HepG2 (cell line): ENCODE results near the gene RBM18. TPM values are rescaled to one million over a fixed set of nuclear protein-coding genes. Genes with fewer than 3 reads are reported as not detected.

Source experiments
- HHEX ChIP-seq: IDR thresholded peaks from 2 replicates; pipeline ENCODE4 v1.6.1; 2016; ENCODE audit warnings: control low read depth
- MLXIP ChIP-seq: sonication (generic); formaldehyde crosslinking; IDR thresholded peaks from 2 replicates; pipeline ENCODE4 v1.9.0; 2021; ENCODE audit warnings: missing genetic modification reagents, borderline replicate concordance
- NFE2L2 ChIP-seq: fragments of 150-350 bp; IDR thresholded peaks from 2 replicates; pipeline ENCODE4 v1.6.1; 2014; ENCODE audit warnings: low read length
- SIX4 ChIP-seq: sonication (generic); formaldehyde crosslinking; IDR thresholded peaks from 2 replicates; pipeline ENCODE4 v1.4.0; 2020; ENCODE audit warnings: missing genetic modification reagents
- ZFP37 ChIP-seq: sonication (generic); formaldehyde crosslinking; IDR thresholded peaks from 2 replicates; pipeline ENCODE4 v1.4.0; 2020; ENCODE audit warnings: missing genetic modification reagents, borderline replicate concordance
- ZFP82 ChIP-seq: sonication (generic); formaldehyde crosslinking; IDR thresholded peaks from 2 replicates; pipeline ENCODE4 v1.5.1; 2020; ENCODE audit warnings: mild to moderate bottlenecking, missing genetic modification reagents, borderline replicate concordance
- ZNF235 ChIP-seq: sonication (generic); formaldehyde crosslinking; IDR thresholded peaks from 2 replicates; pipeline ENCODE4 v1.8.1; 2023; ENCODE audit warnings: mild to moderate bottlenecking, missing genetic modification reagents, borderline replicate concordance
- ZNF3 ChIP-seq: IDR thresholded peaks from 2 replicates; pipeline ENCODE4 v1.7.0; 2017; ENCODE audit warnings: inconsistent platforms
- ZNF317 ChIP-seq: sonication (generic); formaldehyde crosslinking; IDR thresholded peaks from 2 replicates; pipeline ENCODE4 v1.5.0; 2020; ENCODE audit warnings: mild to moderate bottlenecking, missing genetic modification reagents
- ZNF460 ChIP-seq: sonication (generic); formaldehyde crosslinking; IDR thresholded peaks from 2 replicates; pipeline ENCODE4 v1.5.1; 2020; ENCODE audit warnings: missing genetic modification reagents, mild to moderate bottlenecking, borderline replicate concordance
- ZNF629 ChIP-seq: sonication (generic); formaldehyde crosslinking; conservative IDR thresholded peaks from 2 replicates; pipeline ENCODE4 v1.5.0; 2020; ENCODE audit warnings: missing genetic modification reagents
- ZZZ3 ChIP-seq: sonication (generic); formaldehyde crosslinking; IDR thresholded peaks from 2 replicates; pipeline ENCODE4 v1.4.0; 2020; ENCODE audit warnings: missing genetic modification reagents, mild to moderate bottlenecking, borderline replicate concordance
- polyA plus RNA-seq, 8 experiments: library from polyadenylated mRNA; depleted of rRNA in 3 of 8; stranded (reverse) in 7 of 8; unstranded in 1 of 8; fragments of >200 nt; fragmentation: Illumina TruSeq in 4 of 8; extraction: Trizol in 4 of 8; gene quantifications; 2 replicates each; pipeline versions ENCODE4 v1.2.1 to v1.2.3, GENCODE V29; 2011 to 2016; ENCODE audit warnings: low read depth in 4 of 8, missing spikeins in 1 of 8, mixed read lengths in 1 of 8; ENCODE audit not compliant: insufficient read depth in 1 of 8
- total RNA-seq, 5 experiments: library from RNA; depleted of rRNA; stranded (reverse); fragments of >200 nt; fragmentation: Illumina TruSeq; extraction: Trizol; gene quantifications; 2 replicates each; pipeline ENCODE4 v1.2.3, GENCODE V29; 2016; ENCODE audit warnings: low read depth in 1 of 5
- TF ChIP-seq, protein P1 (sequence below): sonication (generic); formaldehyde crosslinking; IDR thresholded peaks from 2 replicates; pipeline ENCODE4 v1.5.1; 2020; ENCODE audit warnings: mild to moderate bottlenecking, missing genetic modification reagents, moderate library complexity
- TF ChIP-seq, protein P2 (sequence below): sonication (generic); formaldehyde crosslinking; IDR thresholded peaks from 2 replicates; pipeline ENCODE4 v1.4.0; 2020; ENCODE audit warnings: missing genetic modification reagents, borderline replicate concordance

The RBM18 gene
- total and polyA plus RNA-seq, 2 of the 13 experiments (the other 11 are each of a cell fraction or from before 2014, with no cell fraction given), result 12.6 to 16.6 TPM

DNA sequence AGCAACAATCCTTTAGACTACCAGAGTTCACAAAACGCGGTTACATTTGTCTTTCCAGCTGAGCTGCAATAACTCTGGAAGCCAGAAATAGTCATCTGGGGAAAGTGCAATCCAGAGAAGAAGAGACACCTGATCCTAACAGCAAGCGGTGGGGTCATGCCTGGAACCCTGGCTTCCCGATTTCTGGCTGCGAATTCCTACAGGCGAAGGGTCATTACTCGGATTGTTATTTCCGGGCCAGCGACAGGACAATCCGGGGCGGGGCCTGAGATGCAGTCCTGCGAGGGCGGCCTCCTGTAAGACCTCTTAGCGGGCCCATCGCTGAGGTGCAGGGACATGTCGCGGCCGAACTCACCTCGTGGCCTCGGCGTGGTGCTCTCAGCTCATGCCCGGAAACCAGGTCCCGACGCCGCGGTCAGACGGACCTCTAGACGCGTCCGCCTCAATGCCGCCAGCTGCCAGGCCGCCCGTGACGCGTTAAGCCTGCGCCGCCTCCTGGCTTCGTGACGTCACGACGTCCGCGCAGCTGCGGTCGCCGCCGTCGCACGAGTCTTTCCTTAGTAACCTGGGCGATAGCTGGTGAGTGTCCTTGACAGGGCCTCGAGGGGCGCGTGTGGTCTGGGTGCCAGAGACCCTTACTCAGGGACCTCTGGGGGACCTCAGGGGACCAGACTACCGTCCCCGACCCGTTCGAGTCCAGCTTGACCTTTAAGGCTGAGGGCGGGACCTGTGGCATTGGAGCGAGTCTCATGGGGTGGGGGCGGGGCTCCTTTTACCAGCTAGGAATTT, at the start of gene RBM18, which contains the start of gene MRRF (continued):
- TF ChIP-seq, protein P1, sequence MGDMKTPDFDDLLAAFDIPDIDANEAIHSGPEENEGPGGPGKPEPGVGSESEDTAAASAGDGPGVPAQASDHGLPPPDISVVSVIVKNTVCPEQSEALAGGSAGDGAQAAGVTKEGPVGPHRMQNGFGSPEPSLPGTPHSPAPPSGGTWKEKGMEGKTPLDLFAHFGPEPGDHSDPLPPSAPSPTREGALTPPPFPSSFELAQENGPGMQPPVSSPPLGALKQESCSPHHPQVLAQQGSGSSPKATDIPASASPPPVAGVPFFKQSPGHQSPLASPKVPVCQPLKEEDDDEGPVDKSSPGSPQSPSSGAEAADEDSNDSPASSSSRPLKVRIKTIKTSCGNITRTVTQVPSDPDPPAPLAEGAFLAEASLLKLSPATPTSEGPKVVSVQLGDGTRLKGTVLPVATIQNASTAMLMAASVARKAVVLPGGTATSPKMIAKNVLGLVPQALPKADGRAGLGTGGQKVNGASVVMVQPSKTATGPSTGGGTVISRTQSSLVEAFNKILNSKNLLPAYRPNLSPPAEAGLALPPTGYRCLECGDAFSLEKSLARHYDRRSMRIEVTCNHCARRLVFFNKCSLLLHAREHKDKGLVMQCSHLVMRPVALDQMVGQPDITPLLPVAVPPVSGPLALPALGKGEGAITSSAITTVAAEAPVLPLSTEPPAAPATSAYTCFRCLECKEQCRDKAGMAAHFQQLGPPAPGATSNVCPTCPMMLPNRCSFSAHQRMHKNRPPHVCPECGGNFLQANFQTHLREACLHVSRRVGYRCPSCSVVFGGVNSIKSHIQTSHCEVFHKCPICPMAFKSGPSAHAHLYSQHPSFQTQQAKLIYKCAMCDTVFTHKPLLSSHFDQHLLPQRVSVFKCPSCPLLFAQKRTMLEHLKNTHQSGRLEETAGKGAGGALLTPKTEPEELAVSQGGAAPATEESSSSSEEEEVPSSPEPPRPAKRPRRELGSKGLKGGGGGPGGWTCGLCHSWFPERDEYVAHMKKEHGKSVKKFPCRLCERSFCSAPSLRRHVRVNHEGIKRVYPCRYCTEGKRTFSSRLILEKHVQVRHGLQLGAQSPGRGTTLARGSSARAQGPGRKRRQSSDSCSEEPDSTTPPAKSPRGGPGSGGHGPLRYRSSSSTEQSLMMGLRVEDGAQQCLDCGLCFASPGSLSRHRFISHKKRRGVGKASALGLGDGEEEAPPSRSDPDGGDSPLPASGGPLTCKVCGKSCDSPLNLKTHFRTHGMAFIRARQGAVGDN (CRISPR knock-in tag), result peak; percentile 100
- TF ChIP-seq ZFP82, result peak; percentile 86; the same call in 1 of the 2 replicates
- TF ChIP-seq ZZZ3 (CRISPR knock-in tag), result peak; percentile 95; the same call in 1 of the 2 replicates
- peak; percentile 82 for TF ChIP-seq SIX4 (CRISPR knock-in tag)
- no peak for TF ChIP-seq HHEX
- TF ChIP-seq, protein P2, sequence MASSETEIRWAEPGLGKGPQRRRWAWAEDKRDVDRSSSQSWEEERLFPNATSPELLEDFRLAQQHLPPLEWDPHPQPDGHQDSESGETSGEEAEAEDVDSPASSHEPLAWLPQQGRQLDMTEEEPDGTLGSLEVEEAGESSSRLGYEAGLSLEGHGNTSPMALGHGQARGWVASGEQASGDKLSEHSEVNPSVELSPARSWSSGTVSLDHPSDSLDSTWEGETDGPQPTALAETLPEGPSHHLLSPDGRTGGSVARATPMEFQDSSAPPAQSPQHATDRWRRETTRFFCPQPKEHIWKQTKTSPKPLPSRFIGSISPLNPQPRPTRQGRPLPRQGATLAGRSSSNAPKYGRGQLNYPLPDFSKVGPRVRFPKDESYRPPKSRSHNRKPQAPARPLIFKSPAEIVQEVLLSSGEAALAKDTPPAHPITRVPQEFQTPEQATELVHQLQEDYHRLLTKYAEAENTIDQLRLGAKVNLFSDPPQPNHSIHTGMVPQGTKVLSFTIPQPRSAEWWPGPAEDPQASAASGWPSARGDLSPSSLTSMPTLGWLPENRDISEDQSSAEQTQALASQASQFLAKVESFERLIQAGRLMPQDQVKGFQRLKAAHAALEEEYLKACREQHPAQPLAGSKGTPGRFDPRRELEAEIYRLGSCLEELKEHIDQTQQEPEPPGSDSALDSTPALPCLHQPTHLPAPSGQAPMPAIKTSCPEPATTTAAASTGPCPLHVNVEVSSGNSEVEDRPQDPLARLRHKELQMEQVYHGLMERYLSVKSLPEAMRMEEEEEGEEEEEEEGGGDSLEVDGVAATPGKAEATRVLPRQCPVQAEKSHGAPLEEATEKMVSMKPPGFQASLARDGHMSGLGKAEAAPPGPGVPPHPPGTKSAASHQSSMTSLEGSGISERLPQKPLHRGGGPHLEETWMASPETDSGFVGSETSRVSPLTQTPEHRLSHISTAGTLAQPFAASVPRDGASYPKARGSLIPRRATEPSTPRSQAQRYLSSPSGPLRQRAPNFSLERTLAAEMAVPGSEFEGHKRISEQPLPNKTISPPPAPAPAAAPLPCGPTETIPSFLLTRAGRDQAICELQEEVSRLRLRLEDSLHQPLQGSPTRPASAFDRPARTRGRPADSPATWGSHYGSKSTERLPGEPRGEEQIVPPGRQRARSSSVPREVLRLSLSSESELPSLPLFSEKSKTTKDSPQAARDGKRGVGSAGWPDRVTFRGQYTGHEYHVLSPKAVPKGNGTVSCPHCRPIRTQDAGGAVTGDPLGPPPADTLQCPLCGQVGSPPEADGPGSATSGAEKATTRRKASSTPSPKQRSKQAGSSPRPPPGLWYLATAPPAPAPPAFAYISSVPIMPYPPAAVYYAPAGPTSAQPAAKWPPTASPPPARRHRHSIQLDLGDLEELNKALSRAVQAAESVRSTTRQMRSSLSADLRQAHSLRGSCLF (CRISPR knock-in tag), result peak; percentile 44; the same call in 1 of the 2 replicates
- TF ChIP-seq ZNF629, result 0 out of 2 replicates have a peak, but pooled peaks have one; percentile 24
- TF ChIP-seq NFE2L2, result no peak
- TF ChIP-seq ZFP37 (CRISPR knock-in tag), result peak; percentile 87; the same call in 1 of the 2 replicates
- TF ChIP-seq ZNF317 (CRISPR knock-in tag), result peak; percentile 86; the same call in 1 of the 2 replicates
- peak; percentile 76; the same call in 1 of the 2 replicates for TF ChIP-seq ZNF235 (CRISPR knock-in tag)
- no peak for TF ChIP-seq ZNF460 (CRISPR knock-in tag)
- peak; percentile 79 for TF ChIP-seq MLXIP
- TF ChIP-seq ZNF3 (CRISPR knock-in tag), result no peak
